Muscle of arm (tissue), 12 donors: ENCODE data around the gene ANKS1A. TPM values are rescaled to one million over a fixed set of nuclear protein-coding genes. Genes with fewer than 3 reads are reported as not detected.
"Not testable (repeated sequence)": the region's sequence is repeated elsewhere in the genome, so short reads cannot be mapped to it uniquely, and the experiment has no call there.

Experiments used
- DNase-seq: peaks from one replicate; pipeline ENCODE4 v3.0.0-alpha.2; 2013
- polyA plus RNA-seq, 12 donors: library from polyadenylated mRNA; unstranded; fragments of 120-200 nt; gene quantifications; one replicate each; pipeline ENCODE4 v1.2.1, GENCODE V29; 2013; ENCODE audit not compliant: insufficient read length in 12 of 12

ANKS1A gene
- polyA plus RNA-seq, 12 donors, result 30.8 to 59.7 (median 40.6) TPM; not detected in 1

DNA sequence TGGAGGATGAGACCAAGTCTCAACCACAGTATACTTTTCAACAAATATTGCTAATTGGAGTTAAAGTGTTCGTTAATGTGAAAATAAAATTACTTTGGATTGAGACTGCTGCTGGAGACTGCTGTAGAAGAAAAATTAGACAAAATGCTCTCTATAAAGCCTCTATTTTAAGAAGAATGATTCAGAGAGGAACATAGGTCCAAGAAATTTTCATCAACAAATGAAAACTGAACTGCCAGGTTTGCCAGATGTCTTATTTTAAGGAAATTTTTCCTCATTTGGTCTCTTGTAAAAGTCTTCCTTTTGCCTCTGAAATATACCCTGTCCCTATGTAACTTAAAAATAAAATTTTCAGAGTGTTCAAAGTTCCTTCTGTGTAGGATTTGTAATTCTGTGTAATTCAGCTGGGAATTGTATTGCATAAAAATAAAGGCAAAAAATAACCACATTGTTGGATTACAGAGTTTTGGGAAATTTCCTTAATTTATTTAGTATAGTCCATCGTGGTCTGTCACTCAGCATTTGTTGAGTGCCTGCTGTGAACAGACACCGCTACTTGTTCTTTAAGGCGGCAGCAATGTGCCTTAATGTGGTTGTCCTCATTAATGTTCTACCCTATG, 27.4 kb downstream of the ANKS1A start:
- DNase-seq, result peak; percentile 15

DNA sequence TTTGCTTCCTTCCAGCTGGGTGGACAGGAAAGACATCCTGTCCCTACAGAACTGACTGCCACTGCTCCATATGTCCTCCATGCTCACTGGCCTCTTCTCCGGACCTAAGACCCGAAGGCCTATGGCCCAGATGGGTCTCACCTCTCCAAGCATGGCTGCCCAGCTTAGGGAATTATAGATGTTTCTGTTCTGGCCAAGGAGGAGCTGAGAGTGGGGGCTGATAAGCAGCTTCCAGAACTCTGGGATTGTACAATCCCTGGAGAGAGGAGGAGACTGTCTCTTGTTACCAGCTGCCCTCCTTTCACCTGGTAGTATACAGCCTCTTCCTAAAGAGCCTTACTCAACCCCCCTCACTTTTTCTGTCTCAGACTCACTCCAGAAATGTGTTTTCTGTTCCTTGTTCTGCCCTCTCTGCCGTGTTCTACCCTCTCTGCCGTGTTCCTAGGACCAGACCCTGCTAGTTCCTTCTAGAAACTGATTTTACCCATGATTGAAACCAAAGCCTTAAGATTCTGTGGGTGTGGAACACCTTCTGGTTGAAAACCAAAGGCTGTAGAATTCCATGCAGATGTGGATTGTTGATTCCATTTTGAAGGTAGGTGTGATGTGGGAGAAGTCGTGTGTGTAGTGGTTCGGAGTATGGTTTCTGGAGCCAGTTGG, 28.7 kb downstream of the ANKS1A start:
- DNase-seq, result no peak

DNA sequence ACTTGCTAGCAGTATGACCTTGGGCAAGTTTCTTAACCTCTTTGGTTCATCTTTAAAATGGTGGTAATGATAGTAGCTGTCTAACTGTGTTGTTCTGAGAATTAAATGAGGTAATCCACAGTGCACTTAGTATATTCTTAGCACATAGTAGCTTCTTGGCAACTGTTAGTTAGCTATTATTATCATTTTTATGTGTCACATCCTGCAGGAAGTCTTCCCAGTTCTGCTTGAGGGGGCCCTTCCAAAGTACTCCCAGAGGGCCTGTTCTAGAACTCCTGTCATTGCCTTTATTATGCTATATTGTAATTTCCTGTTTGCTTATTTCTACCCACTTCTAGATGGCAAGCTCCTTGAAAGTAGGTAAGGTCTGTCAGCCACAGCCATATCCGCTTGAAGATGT, 30.6 kb downstream of the ANKS1A start:
- DNase-seq, result no peak

DNA sequence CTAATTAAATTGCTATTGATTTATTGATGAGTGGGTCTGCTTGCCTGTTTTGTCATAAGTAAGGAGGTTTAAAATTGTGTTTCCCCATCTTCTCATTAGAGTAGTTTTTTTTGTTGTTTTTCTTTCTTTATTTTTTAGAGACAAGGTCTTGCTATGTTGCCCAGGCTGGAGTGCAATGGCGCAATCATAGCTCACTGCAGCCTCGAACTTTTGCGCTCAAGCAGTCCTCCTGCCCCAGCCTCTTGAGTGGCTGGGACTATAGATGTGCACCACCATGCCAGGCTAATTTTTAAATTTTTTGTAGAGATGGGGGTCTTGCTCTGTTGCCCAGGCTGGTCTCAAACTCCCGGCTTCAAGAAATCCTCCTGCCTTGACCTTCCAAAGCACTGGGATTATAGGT, 31.0 kb downstream of the ANKS1A start:
- DNase-seq, result no peak

- DNase-seq, result no peak
Measured at GRCh38 chr6:34922177-34922663, 33.2 kb downstream of the ANKS1A start.

- DNase-seq, result no peak
Measured at GRCh38 chr6:34924831-34925625, 36.0 kb downstream of the ANKS1A start.

- no peak for DNase-seq
Measured at GRCh38 chr6:34926655-34927054, 37.6 kb downstream of the ANKS1A start.

- no peak for DNase-seq
Measured at GRCh38 chr6:34928220-34928619, 39.2 kb downstream of the ANKS1A start.

DNA sequence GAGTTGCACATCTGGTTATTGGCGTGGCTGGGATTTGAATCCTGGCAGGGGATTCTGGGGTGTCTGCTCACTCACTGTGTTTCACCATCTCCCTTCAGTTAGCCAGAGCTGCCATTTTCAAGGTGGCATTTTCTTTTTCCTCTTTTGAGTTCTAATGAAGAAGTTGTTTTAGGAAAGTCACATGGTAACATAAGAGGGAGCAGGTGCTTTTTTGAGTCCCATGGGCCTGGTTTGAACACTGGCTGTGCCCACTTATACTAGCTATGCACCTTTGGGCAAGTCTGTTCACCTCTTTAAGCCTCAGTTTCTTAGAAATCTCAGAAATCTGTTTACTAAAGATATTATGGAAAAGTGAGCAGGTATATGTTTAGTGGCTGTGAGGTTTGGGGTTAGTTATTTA, 39.6 kb downstream of the ANKS1A start:
- DNase-seq, result no peak

GRCh38 chr6:34929241-34929978, 40.4 kb downstream of the ANKS1A start:
- no peak for DNase-seq

DNA sequence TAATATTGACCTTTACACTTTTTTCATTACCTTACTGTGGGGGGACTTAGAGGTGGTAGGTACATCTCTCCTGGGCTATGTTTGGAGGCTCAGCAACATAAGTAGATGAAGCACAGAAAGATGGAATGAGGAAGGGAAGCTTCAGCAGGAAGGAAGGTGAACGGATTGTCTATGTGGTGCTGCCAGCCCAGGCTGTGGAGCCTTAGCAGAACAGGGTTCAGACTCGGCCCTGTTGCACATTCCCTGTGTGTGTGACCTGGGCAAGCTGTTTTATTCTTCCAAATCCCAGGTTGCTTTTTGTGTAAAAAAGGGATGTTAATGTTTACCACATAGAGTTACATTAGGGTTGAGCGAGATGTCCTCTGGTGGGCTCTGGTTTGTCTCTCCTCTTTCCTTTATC, 41.2 kb downstream of the ANKS1A start:
- no peak for DNase-seq

DNA sequence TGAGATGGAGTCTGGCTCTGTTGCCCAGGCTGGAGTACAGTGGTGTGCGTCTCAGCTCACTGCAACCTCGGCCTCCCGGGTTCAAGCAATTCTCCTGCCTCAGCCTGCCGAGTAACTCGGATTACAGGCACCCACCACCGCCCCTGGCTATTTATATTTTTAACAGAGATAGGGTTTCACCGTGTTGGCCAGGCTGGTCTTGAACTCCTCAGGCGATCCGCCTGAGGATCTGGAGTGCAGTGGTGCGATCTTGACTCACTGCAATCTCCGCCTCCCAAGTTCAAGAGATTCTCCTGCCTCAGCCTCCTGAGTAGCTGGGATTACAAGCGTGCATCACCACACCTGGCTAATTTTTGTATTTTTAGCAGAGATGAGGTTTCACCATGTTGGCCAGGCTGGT, 43.1 kb downstream of the ANKS1A start:
- not testable (repeated sequence) for DNase-seq

DNA sequence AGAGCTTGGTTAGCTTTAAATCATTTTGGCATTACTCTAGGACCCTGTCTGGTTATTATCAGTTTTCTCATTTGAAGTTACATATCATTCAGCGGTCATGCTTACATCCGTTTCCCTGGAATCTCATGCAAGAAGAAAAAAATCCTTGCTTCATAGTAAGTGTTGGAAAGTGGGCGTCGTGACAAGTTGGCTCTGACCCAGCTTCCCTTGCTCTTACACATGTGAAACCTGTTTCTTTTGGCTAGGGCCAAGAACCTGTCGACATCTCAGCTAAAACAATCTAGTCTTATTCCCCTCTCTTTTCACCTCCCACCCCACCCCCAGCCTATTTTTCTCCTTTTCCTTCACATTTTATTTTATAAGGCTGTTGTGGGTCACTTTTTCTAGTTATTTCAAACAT, 45.5 kb downstream of the ANKS1A start:
- peak; percentile 74 for DNase-seq

- DNase-seq, result no peak
Measured at GRCh38 chr6:34938268-34938667, 49.2 kb downstream of the ANKS1A start.

- DNase-seq, result no peak
Measured at GRCh38 chr6:34940030-34940434, 51.0 kb downstream of the ANKS1A start.

DNA sequence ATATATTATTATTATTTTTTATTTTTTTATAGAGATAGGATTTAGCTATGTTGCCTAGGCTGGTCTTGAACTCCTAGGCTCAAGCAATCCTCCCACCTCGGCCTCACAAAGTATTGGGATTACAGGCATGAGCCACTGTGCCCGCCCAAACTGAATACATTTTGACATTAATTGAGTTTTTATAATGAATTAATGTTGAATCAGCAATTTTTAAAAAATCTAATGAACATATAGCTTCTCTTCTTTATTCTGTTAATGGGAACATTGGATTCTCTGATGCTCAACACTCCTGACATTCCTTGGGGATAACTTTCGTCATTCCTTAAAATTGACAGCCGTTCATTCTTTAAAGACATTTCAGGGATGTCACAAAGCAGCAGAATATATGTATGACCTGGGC, 52.4 kb downstream of the ANKS1A start:
- no peak for DNase-seq

DNA sequence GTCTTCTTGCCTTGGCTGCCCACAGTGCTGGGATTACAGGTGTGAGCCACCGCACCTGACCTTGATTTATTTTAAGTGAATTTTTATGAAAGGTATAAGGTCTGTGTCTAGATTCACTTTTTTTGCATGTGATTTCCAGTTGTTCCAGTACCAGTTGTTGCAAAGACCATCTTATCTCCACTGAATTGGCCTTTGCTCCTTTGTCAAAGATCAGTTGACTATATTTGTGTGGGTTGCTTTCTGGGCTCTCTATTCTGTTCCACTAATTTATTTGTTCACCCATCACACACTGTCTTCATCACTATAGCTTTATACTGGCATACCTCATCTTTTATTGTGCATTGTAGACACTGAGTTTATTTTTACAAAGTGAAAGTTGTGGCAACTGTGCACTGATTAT, 56.3 kb downstream of the ANKS1A start:
- DNase-seq, result no peak

GRCh38 chr6:34947561-34947960, 58.5 kb downstream of the ANKS1A start:
- DNase-seq, result no peak

DNA sequence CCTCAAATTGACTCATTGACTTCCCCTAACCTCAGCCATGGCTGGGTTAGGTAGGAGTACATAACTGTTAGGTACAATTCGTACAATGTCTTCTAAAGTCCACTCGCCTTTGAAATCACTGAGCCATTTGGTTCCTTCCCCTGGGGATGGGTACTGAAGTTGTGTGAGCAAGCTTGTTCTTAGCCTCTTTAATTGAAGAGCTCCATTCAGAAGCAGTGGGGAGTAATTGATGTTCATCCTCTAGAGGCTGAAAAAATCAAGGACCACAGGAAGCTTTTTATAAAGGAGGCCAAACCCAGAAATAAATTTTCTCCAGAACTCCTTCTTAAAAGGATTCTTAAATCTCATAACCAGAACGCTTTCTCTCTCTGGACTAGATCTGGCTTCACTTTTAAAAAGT, 60.6 kb downstream of the ANKS1A start:
- no peak for DNase-seq

DNA sequence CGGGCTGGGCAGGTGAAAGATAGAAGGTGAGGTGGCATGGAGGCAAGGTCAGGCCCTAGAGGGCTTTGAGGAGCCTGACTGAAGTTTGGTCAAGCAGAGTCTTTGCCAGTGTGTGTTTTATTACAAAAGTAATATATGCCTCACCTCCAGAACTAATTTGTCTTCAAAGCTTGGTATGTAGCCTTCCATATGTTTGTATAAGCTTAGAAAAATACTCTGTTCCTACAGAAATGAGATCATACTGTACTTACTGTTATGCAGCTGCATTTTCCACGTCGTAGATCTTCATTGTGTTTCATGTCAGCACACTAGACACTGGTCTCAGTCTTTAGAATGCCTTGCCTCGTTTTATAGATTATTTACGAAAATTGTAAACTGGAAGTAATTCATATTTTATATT, 61.8 kb downstream of the ANKS1A start:
- no peak for DNase-seq

DNA sequence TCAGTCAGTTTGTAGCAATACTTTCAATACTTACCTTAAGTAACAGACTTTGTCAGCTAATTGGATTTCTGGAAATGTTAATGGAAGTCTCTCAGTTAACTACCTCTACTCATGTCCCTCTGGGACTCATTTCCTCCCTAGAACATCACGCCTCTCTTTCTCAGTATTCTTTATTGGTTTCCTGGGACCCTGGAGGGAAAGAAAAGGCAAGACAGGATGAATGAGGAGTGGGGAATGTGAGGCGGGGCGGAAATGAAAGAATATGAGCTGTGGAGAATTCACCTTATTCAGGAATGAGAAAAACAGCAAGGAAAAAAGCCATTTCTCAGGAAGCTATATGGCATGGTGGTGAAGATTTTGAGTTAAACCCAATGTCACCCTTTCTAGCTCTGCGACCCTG, 62.7 kb downstream of the ANKS1A start:
- DNase-seq, result no peak
